Panc1 (cell line): ENCODE data around the gene FGFR4.

ENCODE experiments used
- CTCF ChIP-seq: fragments of 450-650 bp; IDR thresholded peaks from 2 replicates; pipeline ENCODE4 v1.5.1; 2017; ENCODE audit warnings: mild to moderate bottlenecking
- POLR2AphosphoS5 ChIP-seq: IDR thresholded peaks from 2 replicates; pipeline ENCODE4 v1.6.1; 2012; ENCODE audit warnings: mild to moderate bottlenecking, low read depth, low read length, moderate library complexity
- REST ChIP-seq, 2 experiments: IDR thresholded peaks; 2 replicates each; pipeline ENCODE4 v1.6.1; 2011 to 2012; ENCODE audit warnings: low read depth in 2 of 2, control low read depth in 1 of 2, low read length in 1 of 2, mild to moderate bottlenecking in 1 of 2, moderate library complexity in 1 of 2; ENCODE audit not compliant: insufficient read depth in 1 of 2
- TCF7L2 ChIP-seq: IDR thresholded peaks from 2 replicates; pipeline ENCODE4 v1.6.1; 2011; ENCODE audit warnings: mild to moderate bottlenecking, low read depth, low read length, inconsistent platforms

- TF ChIP-seq CTCF (no peak), POLR2AphosphoS5 (no peak), REST (IDR thresholded peaks at IDR 0.05; ENCODE audit: insufficient read depth in 1 of 2, low read depth in 2 of 2, low read length in 1 of 2) (no peak), TCF7L2 (no peak)
Observed at GRCh38 chr5:177041936-177042335, 44.8 kb upstream of the FGFR4 start.
